IMR-90 (cell line): ENCODE measurements around the gene KCNG4. TPM values are rescaled to one million over a fixed set of nuclear protein-coding genes. Genes with fewer than 3 reads are reported as not detected.

Source experiments
- ATAC-seq: fragments of 200-7000 bp; cut with Tn5 transposase; 2 replicates; pipeline ENCODE4 v1.9.1; 2020; ENCODE audit warnings: low read depth, mild to moderate bottlenecking, moderate library complexity
- BruUV-seq: library from RNA; stranded (reverse); fragments of 400-500 nt; replicated peaks from 2 replicates; lab custom pipeline; 2021; lab: Mats Ljungman, UMichigan
- CTCF ChIA-PET: fragments of 300-600 bp; formaldehyde crosslinking; extraction: SDS; loops from one replicate; lab custom pipeline; 2021; ENCODE audit warnings: antibody characterized with exemption; lab: Yijun Ruan, JAX
- POLR2A ChIA-PET: fragments of 300-600 bp; sonication (Branson Sonifier 250); formaldehyde crosslinking; loops from one replicate; lab custom pipeline; 2022; ENCODE audit warnings: antibody characterized with exemption; ENCODE audit not compliant: unreplicated experiment; lab: Charles Lee
- DNase-seq: peaks from one replicate; pipeline ENCODE4 v3.0.0; 2013
- H2AFZ ChIP-seq: replicated peaks from 2 replicates; pipeline ENCODE3; 2013; ENCODE audit warnings: low read length, mild to moderate bottlenecking; ENCODE audit not compliant: poor library complexity
- H2AK5ac ChIP-seq: 2 replicates; pipeline ENCODE4 v1.6.1; 2013; ENCODE audit warnings: low read depth, low read length, inconsistent platforms
- H2AK9ac ChIP-seq: replicated peaks from 2 replicates; pipeline ENCODE3; 2013; ENCODE audit warnings: mild to moderate bottlenecking, low read depth, low read length, moderate library complexity; ENCODE audit not compliant: poor library complexity
- H2BK120ac ChIP-seq: 2 replicates; pipeline ENCODE4 v1.6.1; 2013; ENCODE audit warnings: low read depth, low read length, inconsistent platforms
- H2BK15ac ChIP-seq: 3 replicates; pipeline ENCODE4 v1.6.1; 2013; ENCODE audit warnings: low read depth, low read length, inconsistent platforms
- H2BK20ac ChIP-seq: 2 replicates; pipeline ENCODE4 v1.6.1; 2013; ENCODE audit warnings: low read depth, mild to moderate bottlenecking, inconsistent platforms, low read length, moderate library complexity
- H2BK5ac ChIP-seq: 2 replicates; pipeline ENCODE4 v1.6.1; 2013; ENCODE audit warnings: mild to moderate bottlenecking, low read depth, low read length, inconsistent platforms; ENCODE audit not compliant: poor library complexity, severe bottlenecking
- H3K14ac ChIP-seq: replicated peaks from 2 replicates; pipeline ENCODE4 v1.6.1; 2013; ENCODE audit warnings: low read depth, low read length, inconsistent platforms
- H3K18ac ChIP-seq: 2 replicates; pipeline ENCODE4 v1.6.1; 2013; ENCODE audit warnings: low read depth, low read length, control low read depth
- H3K23ac ChIP-seq: 2 replicates; pipeline ENCODE4 v1.6.1; 2013; ENCODE audit warnings: low read depth, low read length, inconsistent platforms
- H3K27ac ChIP-seq: 2 replicates; pipeline ENCODE4 v1.5.1; 2013; ENCODE audit warnings: mild to moderate bottlenecking, control low read depth, low read length; ENCODE audit not compliant: insufficient read depth
- H3K27me3 ChIP-seq: 2 replicates; pipeline ENCODE4 v1.6.1; 2013; ENCODE audit warnings: low read length; ENCODE audit not compliant: control insufficient read depth, insufficient read depth
- H3K36me3 ChIP-seq: 2 replicates; pipeline ENCODE4 v1.6.1; 2013; ENCODE audit warnings: low read length, mixed read lengths; ENCODE audit not compliant: control insufficient read depth, insufficient read depth
- H3K4ac ChIP-seq: 2 replicates; pipeline ENCODE4 v1.6.1; 2013; ENCODE audit warnings: low read depth, low read length, inconsistent platforms
- H3K4me1 ChIP-seq: 2 replicates; pipeline ENCODE4 v1.6.1; 2013; ENCODE audit warnings: low read length, mixed read lengths; ENCODE audit not compliant: control insufficient read depth, insufficient read depth
- H3K4me2 ChIP-seq: 2 replicates; pipeline ENCODE4 v1.6.1; 2013; ENCODE audit warnings: low read depth, mild to moderate bottlenecking, control low read depth, low read length, moderate library complexity
- H3K4me3 ChIP-seq: 2 replicates; pipeline ENCODE4 v1.5.1; 2013; ENCODE audit warnings: low read depth, mild to moderate bottlenecking, control low read depth, low read length, moderate library complexity; ENCODE audit not compliant: insufficient read depth
- H3K56ac ChIP-seq: 2 replicates; pipeline ENCODE4 v1.6.1; 2013; ENCODE audit warnings: low read length, inconsistent platforms; ENCODE audit not compliant: insufficient read depth; ENCODE audit errors: extremely low read depth
- H3K79me1 ChIP-seq, 2 experiments: 2 replicates each; pipeline ENCODE4 v1.6.1; 2013; ENCODE audit warnings: low read length in 2 of 2, inconsistent platforms in 1 of 2, low read depth in 1 of 2
- H3K9ac ChIP-seq: 2 replicates; pipeline ENCODE4 v1.6.1; 2013; ENCODE audit warnings: low read depth, low read length, control low read depth
- H3K9me1 ChIP-seq: 2 replicates; pipeline ENCODE4 v1.6.1; 2013; ENCODE audit warnings: low read length, inconsistent platforms; ENCODE audit not compliant: insufficient read depth
- H3K9me3 ChIP-seq: 2 replicates; pipeline ENCODE4 v1.6.1; 2013; ENCODE audit warnings: low read length; ENCODE audit not compliant: control insufficient read depth, insufficient read depth
- H4K20me1 ChIP-seq: 2 replicates; pipeline ENCODE4 v1.6.1; 2013; ENCODE audit warnings: low read length, inconsistent platforms; ENCODE audit not compliant: insufficient read depth
- H4K5ac ChIP-seq: 2 replicates; pipeline ENCODE4 v1.6.1; 2013; ENCODE audit warnings: mild to moderate bottlenecking, low read depth, low read length, control low read depth
- H4K8ac ChIP-seq, 2 experiments: 2 replicates each; pipeline ENCODE4 v1.6.1; 2013; ENCODE audit warnings: low read depth in 2 of 2, low read length in 2 of 2, control low read depth in 1 of 2, inconsistent platforms in 1 of 2
- H4K91ac ChIP-seq: 2 replicates; pipeline ENCODE4 v1.6.1; 2013; ENCODE audit warnings: low read depth, low read length, inconsistent platforms; ENCODE audit not compliant: insufficient read depth
- BHLHE40 ChIP-seq: fragments of 150-350 bp; IDR thresholded peaks from 2 replicates; pipeline ENCODE4 v1.6.1; 2016; ENCODE audit warnings: mild to moderate bottlenecking, low read depth, low read length
- CHD1 ChIP-seq: IDR thresholded peaks from 2 replicates; pipeline ENCODE4 v1.6.1; 2012; ENCODE audit warnings: low read depth, low read length, improper control_type of control experiment
- MAZ ChIP-seq: IDR thresholded peaks from 2 replicates; pipeline ENCODE4 v1.6.1; 2012; ENCODE audit warnings: low read depth, mild to moderate bottlenecking, low read length, improper control_type of control experiment, moderate library complexity, borderline replicate concordance
- MXI1 ChIP-seq: IDR thresholded peaks from 2 replicates; pipeline ENCODE4 v1.6.1; 2012; ENCODE audit warnings: low read depth, mild to moderate bottlenecking, low read length, moderate library complexity, borderline replicate concordance
- SMC3 ChIP-seq: fragments of 150-350 bp; IDR thresholded peaks from 2 replicates; pipeline ENCODE4 v1.6.1; 2016; ENCODE audit warnings: low read depth, mild to moderate bottlenecking, antibody characterized with exemption, low read length, moderate library complexity
- USF2 ChIP-seq: fragments of 150-350 bp; IDR thresholded peaks from 2 replicates; pipeline ENCODE4 v1.6.1; 2017; ENCODE audit warnings: mild to moderate bottlenecking, antibody characterized with exemption, low read length, low read depth
- WGBS, 2 experiments: methylation state at CpG; one replicate each; pipeline versions ENCODE4 v1.1.5 to v1.1.7; 2013; ENCODE audit warnings: missing lambda C conversion rate in 2 of 2; ENCODE audit not compliant: insufficient read length in 1 of 2; ENCODE audit errors: extremely low coverage in 2 of 2; 5-methylcytosine and 5-hydroxymethylcytosine counted together
- dilution Hi-C: fragments of 300-500 bp; cut with HindIII; formaldehyde crosslinking; loops from one replicate; pipeline ENCODE4 v1.14.3; 2018; ENCODE audit warnings: low sequenced_read_pairs; ENCODE audit not compliant: unreplicated experiment
- in situ Hi-C: fragments of 300-500 bp; cut with MboI; formaldehyde crosslinking; loops from 3 replicates; pipeline ENCODE4 v1.14.3; 2019; ENCODE audit warnings: low sequenced_read_pairs, inconsistent platforms, mixed read lengths
- intact Hi-C: fragments of 100-400 bp; cut with micrococcal nuclease; formaldehyde crosslinking; loops from 2 replicates; pipeline ENCODE4 v1.10.0; 2022
- polyA plus RNA-seq, 3 experiments: library from polyadenylated mRNA; depleted of rRNA; stranded (reverse); fragments of >200 nt; gene quantifications; 2 replicates each; pipeline ENCODE4 v1.2.3, GENCODE V29; 2012; ENCODE audit warnings: low replicate concordance in 1 of 3
- total RNA-seq: library from RNA; depleted of rRNA; stranded (reverse); fragments of >200 nt; gene quantifications from 2 replicates; pipeline ENCODE4 v1.2.3, GENCODE V29; 2012

Gene KCNG4
- total and polyA plus RNA-seq, 2 of the 4 experiments (the other 2 are of a cell fraction) = not detected

DNA sequence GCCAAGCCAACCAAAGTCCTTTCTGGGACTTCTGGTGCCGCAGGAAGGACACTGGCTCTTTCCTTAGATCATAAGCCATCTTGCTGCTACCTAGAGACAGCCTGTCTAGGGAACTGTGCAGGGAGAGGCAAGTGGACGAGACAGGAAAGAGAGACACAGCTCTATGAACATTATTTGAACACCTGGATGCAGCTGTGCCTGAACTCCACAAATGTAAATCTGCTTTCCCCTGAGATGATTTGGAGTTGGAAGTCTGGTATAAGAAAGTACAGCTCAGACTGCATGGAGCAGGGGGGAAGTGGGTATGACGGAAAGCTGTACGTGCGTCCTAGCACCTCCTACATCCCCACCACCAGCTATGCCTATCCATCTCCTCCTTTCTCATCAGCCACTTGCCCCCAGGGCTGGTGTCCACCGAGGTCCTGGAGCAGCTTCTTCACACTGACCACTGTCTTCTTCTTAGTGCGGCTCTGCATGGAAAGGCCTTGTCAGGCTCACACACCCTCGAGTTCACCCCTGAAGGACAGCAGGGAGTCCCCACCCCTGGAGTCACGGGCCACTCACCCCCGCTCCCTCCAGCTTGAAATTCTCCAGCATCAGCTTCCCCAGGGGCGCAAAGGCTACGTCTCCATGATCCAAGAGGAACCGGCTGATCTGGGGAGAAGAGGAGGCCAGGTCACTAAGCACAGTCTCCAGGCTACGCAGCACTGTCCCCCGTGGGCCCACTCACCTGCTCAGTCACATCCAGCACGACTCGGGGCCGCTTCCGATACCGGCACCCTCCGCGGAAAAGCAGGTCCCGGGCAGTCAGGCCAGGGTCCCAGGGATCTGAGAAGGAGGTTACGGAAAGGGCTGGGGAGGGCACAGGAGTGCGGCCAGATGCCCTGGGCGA, 56.9 kb downstream of the KCNG4 start (continued):
- TF ChIP-seq USF2 = no peak

DNA sequence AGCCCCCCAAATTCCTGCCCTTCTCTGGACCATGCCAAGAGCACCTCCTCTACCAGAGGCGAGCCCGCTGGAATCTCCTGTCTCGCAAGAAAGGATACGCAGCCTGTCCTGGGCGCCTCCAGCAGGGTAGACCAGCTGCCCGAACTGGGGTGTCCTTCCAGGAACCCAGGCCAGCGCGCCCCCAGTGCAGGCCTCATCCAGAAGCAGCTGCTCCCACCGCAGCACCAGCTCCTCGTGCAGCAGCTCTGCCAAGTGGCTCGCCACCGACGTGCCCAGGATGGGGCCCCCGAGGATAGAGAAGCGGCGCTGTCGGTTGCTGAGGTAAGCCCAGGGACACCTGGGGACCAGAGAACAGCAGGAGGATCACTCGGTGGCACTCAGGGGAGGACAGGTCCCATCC, 57.7 kb downstream of the KCNG4 start:
- no peak for ATAC-seq
- in situ Hi-C loops (no loop called here), intact Hi-C loops (no loop called here), dilution Hi-C loops (no loop called here)
- Histone ChIP-seq H3K4me2 (no peak overlapping the region), H2BK20ac (no peak overlapping the region), H4K8ac (no peak overlapping the region), H4K91ac (no peak overlapping the region), H3K27ac (no peak overlapping the region), H2AFZ (no peak overlapping the region), H3K36me3 (peaks cover 56% of the 10 kb centered on the region), H3K18ac (no peak overlapping the region), H3K14ac (no peak overlapping the region), H3K9me3 (no peaks in the 10 kb centered on the region), H3K4me1 (peaks cover 8% of the 10 kb centered on the region), H2BK5ac (no peak overlapping the region), H2BK15ac (no peak overlapping the region), H3K4me3 (no peak overlapping the region), H4K5ac (no peak overlapping the region), H3K27me3 (no peaks in the 10 kb centered on the region), H3K9me1 (peaks cover 8% of the 10 kb centered on the region; the same call in 1 of the 2 replicates), H3K4ac (no peak overlapping the region), H4K20me1 (peaks cover 21% of the 10 kb centered on the region), H3K23ac (no peak overlapping the region), H2BK120ac (no peak overlapping the region), H2AK9ac (no peak overlapping the region), H3K56ac (no peak overlapping the region), H3K9ac (no peak overlapping the region), H3K79me1 (peaks cover 16 to 48% of the 10 kb centered on the region in 2 experiments), H2AK5ac (no peak overlapping the region)
- 90% methylated on average over 2 of the region's 18 CpGs; no CpG with 5 or more reads in 1 of the 2 experiments for WGBS, 2 experiments
- BruUV-seq = no TSS peak
- ChIA-PET CTCF (no interaction called here), POLR2A (no interaction called here)
- DNase-seq = no peak
- TF ChIP-seq MXI1 (no peak), SMC3 (no peak), MAZ (no peak), BHLHE40 (no peak), USF2 (no peak), CHD1 (no peak)
